MM.1S (cell line): ENCODE results near the gene PRR14.

ENCODE experiments used
- EZH2 ChIP-seq: fragments of 300-600 bp; sonication (generic); optimal IDR thresholded peaks from 2 replicates; pipeline ENCODE3; 2017; ENCODE audit warnings: low read depth, mild to moderate bottlenecking, antibody characterized with exemption, low read length, mixed read lengths
- EZH2phosphoT487 ChIP-seq: fragments of 300-600 bp; sonication (generic); IDR thresholded peaks from 2 replicates; pipeline ENCODE4 v1.6.1; 2018; ENCODE audit warnings: antibody characterized with exemption, low read length
- TF ChIP-seq, protein P1 (sequence below): fragments of 300-600 bp; sonication (generic); IDR thresholded peaks from 2 replicates; pipeline ENCODE4 v1.5.1; 2016; ENCODE audit warnings: antibody characterized with exemption, low read length, mixed read lengths

DNA sequence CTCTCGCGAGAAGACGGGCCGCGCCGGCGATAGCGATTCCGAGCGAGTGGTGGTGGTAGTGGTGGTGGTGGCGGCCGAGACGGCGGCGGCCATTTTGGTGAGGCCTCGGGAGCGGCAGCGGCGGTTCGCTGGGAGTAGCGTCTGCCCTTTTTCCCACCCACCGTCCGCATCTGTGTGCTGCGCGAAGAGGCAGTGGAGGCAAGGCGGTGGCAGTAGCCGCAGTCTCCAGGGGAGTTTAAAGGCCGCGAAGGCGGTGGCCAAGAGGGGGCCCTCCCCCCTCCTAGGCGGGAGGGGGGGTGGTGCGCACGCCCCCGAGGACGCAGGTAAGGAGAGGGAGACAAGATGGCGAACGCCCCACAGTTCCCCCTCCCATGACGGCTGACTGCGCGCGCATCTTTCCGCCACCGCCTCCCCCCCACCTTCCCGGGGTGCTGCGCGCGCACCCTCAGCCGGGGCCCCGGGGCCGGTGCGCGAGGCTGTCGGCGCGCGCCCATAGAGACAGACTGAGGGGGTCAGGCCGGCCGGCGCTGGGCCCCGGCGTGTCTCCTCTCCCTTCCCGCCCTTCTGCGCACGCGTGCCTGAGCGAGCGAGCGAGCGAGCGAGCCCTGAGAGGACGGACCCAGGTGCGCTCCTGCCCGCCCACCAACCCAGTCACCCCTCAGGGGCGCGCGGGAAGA lies 47.5 kb downstream of the PRR14 start:
- TF ChIP-seq, protein P1, sequence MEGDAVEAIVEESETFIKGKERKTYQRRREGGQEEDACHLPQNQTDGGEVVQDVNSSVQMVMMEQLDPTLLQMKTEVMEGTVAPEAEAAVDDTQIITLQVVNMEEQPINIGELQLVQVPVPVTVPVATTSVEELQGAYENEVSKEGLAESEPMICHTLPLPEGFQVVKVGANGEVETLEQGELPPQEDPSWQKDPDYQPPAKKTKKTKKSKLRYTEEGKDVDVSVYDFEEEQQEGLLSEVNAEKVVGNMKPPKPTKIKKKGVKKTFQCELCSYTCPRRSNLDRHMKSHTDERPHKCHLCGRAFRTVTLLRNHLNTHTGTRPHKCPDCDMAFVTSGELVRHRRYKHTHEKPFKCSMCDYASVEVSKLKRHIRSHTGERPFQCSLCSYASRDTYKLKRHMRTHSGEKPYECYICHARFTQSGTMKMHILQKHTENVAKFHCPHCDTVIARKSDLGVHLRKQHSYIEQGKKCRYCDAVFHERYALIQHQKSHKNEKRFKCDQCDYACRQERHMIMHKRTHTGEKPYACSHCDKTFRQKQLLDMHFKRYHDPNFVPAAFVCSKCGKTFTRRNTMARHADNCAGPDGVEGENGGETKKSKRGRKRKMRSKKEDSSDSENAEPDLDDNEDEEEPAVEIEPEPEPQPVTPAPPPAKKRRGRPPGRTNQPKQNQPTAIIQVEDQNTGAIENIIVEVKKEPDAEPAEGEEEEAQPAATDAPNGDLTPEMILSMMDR = no peak
- TF ChIP-seq EZH2phosphoT487 (no peak), EZH2 (no peak)
